ENCODE measurements around the gene PIK3AP1.
A peak's percentile ranks its signal among the peaks of the same experiment; 100 is the strongest.
"Not testable (repeated sequence)": the region's sequence is repeated elsewhere in the genome, so short reads cannot be mapped to it uniquely, and the experiment has no call there.

PIK3AP1 gene

DNA sequence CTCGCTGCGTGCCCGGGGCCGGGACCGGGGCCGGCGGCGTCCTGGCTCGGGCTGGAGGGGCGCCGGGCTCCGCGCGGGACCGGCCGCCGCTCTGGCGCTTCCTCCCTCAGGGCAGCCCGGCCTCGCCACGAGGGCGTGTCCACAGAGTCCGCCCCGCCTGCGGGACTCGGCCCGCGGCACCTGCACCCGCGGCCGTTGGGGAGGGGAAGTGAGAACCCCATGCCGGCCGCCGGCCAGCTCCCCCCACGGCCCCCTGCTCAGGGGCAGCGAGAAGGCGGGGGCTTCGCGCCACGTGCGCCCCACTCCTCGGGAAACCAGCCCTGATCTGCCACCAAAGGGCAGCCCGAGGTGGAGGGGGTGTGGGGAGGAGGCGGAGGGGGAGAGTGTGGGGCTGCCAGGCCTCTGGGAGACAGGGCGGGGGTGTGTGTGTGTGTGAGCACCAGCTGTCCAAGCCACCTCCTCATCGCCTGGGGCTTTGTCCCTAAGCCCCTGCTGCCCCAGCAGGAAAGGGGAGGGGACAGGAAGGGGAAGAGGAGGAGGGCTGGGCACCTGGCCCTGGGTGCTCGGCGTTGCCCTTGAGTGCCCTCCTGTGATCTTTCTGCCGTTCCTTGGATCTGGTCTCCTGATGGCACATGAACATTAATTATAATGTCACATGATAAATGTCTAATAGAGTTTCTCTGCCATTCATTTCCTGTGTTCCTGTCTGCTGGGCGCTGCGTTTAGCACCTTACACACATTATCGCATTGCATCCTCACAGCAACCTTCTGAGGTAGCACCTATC is at the start of gene PIK3AP1:
Gene PIK3AP1, minus strand, starts transcription at position 93 of the 785 bp plus-strand sequence. CDS start 120 bp downstream, outside the sequence.
- peak; percentile 71 for DNase-seq

DNA sequence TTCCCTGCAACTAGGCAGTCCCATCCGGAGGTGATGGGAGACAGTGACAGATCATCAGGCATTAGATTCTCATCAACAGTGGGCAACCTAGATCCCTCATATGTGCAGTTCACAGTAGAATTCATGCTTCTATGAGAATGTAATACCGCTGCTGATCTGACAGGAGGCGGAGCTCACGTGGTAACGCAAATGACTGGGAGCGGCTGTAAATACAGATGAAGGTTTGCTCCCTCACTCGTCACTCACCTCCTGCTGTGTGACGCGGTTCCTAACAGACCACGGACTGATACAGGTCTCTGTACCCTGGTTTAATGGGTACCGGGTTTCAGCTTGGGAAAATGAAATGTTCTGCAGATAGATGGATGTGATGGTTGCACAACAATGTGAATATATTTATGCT is 47.8 kb upstream of the PIK3AP1 start:
- no peak for DNase-seq

DNA sequence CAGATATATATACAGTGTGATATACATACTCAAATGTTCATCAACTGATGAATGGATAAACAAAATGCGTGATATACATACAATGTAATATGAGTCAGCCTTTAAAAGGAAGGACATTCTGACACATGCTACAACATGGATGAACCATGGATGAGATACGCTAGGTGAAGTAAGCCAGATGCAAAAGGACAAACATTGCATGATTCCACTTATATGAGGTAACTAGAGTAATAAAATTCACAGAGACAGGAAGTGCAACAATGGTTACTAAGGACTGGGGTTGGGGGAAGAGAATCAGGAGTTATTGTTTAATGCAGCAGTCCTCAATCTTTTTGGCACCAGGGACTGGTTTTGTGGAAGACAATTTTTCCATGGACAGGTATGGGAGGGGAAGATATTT is 47.3 kb upstream of the PIK3AP1 start:
- DNase-seq, result no peak

GRCh38 chr10:96765406-96766240 is 45.3 kb upstream of the PIK3AP1 start:
- DNase-seq, result peak; percentile 38

DNA sequence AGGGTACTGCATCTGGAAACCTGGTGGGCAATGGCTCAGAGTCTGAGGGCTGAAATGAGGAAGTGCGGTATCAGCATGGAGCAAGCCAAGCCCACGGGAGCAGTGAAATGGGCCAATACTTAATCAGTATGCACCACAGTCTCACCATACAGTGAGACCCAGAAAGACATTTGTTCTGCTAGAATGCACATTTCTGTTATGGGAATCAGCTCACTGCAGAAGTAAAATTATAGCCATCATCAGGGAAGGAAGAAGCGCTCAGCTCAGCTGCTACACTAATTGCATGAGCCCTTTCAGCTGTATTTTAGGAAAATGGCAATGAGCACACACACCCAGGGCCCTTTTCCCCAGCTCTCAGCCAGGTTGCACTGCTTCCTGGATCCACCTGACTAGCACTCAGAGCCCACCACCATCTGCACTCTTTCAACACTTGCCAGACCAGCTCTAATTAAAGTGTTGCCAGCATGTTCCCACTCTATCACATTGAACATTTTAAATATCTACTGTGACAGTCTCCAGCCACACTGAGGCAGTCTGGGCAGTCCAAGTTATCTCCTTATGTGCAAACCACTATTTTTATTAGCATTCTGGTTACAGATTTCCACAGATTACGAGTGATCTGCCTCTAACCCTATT is 44.2 kb upstream of the PIK3AP1 start:
- no peak for DNase-seq

DNA sequence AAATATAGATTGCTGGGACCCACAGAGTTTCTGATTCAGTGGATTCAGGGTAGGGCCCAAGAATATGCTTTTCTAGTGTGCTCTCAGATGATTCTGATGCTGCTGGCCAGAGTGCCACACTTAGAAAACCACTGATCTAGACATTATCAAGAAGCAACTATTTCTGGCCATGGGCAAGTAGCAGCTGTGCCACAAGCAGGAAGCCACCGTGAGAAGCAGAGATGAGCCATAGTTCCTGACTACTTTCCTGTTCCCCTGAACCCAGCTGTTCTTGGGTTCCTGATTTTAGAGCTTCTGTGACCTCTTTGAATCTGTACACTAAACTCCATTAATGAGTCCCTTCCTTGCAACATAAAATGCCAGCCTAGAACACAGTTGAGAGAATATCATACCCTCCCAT is 38.1 kb upstream of the PIK3AP1 start:
- no peak for DNase-seq

DNA sequence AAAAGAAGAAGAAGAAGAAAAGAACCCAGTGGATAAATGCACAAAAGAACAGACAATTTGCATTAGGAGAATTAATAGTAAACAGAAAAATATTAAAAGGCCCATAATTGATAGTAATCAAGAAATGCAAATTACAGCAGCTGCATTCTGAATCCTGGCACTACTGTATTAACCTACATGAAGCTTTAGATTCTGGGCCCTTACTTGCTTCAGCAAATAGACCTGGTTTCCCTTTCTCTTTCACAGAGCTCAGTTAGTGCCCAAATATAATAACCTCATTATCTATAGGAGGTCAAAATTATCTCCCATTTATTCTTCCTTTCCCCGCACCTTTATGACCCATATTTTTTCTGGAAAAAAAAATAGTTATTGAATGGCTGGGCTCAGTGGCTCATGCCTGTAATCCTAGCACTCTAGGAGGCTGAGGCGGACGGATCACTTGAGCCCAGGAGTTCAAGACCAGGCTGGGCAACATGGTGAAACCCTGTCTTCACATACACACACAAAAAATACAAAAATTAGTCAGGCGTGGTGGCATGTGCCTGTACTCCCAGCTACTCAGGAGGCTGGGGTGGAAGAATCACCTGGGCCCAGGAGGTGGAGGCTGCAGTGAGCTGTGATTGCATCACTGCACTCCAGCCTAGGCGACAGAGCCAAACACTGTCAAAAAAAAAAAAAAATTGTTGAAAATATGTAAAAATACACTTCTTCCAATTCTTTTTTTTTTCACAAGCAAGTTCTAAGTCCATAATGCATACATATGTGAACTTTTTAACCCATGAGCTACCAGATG is 36.0 kb upstream of the PIK3AP1 start:
- no peak for DNase-seq

GRCh38 chr10:96753956-96754355 is 33.6 kb upstream of the PIK3AP1 start:
- no peak for DNase-seq

- DNase-seq, result no peak
Measured at GRCh38 chr10:96752375-96752774, 32.1 kb upstream of the PIK3AP1 start.

DNA sequence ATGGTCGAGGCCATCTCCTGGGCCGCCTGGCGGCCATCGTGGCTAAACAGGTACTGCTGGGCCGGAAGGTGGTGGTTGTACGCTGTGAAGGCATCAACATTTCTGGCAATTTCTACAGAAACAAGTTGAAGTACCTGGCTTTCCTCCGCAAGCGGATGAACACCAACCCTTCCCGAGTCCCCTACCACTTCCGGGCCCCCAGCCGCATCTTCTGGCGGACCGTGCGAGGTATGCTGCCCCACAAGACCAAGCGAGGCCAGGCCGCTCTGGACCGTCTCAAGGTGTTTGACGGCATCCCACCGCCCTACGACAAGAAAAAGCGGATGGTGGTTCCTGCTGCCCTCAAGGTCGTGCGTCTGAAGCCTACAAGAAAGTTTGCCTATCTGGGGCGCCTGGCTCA is 30.0 kb upstream of the PIK3AP1 start:
- DNase-seq, result not testable (repeated sequence)

DNA sequence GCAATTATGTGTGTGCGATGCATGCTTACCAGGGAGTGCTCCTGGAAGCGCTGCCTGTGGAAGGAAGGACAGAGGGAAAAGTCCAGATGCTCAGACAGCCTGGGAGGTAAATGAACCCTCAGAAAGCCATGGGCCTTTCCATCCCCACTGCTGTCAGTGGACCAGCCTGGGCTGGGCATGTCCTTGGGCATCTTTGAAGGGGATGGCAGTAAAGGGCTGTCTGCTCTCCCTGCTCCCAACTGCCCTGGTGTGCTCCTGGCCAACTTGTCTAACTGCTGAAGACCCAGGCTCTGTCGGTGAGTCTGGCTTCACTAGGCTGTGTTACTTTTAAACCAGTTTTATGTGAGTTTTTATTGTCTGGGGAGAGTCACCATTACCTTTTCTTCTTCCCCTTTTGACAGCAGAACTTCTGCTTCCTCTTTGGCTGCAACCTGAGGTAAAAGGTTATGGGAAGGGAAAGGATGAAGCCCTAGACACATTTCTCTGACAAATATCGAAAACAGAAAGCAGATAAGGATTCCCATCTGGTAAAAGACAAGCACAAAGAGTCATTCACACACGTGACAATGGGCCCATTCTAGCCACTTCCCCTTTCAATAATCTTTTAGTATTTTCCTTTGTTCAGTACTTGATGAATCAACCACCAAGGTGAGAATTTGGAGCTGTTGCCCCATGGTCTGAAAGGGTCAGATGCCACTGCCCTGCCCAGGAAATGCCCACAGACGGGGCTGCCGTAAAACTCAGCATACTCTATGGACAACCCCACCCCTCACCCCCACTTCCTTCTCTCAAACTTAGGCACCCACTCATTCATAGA is 27.6 kb upstream of the PIK3AP1 start:
- DNase-seq, result no peak

DNA sequence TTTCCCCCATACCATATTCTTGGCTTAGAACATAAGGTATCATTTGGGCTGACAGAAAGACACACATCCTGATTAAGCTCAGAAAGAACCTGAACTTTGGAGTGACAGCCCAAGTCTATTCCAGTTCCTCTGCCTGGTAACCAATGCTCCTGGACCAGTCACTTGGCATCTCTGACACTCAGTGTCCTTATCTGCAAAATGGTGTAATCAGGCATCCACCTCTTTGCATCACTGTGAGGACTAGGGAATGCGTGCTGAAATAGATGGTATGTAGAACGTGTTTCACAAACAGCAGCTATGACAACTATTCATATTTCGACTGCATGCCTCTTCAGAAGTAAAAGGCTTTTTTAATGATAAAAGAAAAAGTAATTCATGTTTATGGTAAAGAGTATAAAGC is 26.2 kb upstream of the PIK3AP1 start:
- DNase-seq, result no peak

- DNase-seq, result no peak
Measured at GRCh38 chr10:96745950-96746349, 25.6 kb upstream of the PIK3AP1 start.

GRCh38 chr10:96743988-96744585 is 23.8 kb upstream of the PIK3AP1 start:
- peak; percentile 31 for DNase-seq

GRCh38 chr10:96741557-96741956 is 21.2 kb upstream of the PIK3AP1 start:
- not testable (repeated sequence) for DNase-seq

DNA sequence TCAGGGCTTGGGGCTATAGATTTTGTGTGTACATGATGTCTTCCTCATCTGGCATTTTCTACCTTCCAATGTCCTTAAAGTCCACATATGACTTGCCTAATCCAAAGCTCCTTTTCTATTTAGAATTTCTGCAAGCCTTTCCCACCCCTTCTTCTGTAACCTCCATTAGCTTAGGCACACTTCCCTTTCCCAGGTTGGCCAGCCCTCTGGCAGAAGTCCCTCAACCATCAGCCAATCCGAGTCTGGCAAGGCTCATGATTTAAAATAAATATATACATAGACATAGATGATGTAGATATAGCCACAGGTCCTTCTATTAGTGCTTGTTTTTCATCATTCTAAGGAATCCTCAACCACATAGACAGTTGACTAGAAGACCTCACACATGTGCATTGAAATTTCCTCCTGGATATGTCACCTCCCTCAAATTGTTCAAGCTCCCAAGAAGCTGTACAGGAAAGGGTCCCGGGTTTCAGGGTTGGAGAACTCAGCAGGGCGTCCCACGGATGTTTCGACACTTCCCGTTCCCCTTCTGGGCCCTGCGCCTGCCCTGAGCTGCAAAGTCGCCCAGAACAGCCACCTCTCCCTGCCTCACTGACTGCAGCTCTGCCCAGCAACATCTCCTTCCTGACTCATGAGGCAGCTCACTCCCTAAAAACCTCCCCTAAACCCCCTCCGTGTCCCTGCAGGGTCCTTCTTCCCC is 20.4 kb upstream of the PIK3AP1 start:
- no peak for DNase-seq

DNA sequence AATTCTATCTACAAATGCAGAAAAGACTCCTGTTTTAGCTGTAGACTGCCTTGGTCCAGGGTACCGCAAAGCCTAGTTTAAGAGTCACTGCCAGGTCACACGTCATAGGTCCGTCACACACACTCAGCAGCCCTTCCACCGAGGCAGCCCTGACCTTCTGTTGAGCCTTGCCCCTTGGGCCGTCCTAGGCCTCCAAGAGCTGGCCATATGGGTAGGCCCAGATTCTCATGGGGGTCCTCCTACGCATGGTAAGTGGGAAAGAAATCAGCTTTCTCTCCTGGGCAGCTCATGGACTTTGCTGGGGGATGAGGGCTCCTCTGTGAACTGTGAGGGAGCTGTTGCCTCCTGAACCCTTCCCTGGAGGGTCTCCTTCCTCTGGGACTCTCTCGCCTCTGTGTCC is 19.8 kb upstream of the PIK3AP1 start:
- DNase-seq, result no peak

DNA sequence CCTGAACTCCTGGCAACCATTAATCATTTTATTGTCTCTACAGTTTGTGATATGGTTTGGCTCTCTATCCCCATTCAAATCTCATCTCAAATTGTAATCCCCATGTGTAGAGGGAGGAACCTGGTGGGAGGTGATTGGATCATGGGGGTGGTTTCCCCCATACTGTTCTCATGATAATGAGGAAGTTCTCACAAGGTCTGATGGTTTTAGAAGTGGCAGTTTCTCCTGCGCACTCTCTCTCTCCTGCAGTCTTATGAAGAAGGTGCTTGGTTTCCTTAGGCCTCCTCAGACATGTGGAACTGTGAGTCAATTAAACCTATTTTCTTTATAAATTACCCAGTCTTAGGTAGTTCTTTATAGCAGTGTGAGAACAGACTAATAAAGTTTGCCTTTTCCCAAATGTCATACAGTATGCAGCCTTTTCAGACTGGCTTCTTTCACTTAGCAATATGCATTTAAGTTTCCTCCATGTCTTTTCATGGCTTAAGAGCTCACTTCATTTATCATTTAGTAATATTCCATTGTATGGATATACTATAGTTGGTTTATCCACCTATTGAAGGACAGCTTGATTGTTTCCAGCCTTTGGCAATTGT is 17.1 kb upstream of the PIK3AP1 start:
- not testable (repeated sequence) for DNase-seq

DNA sequence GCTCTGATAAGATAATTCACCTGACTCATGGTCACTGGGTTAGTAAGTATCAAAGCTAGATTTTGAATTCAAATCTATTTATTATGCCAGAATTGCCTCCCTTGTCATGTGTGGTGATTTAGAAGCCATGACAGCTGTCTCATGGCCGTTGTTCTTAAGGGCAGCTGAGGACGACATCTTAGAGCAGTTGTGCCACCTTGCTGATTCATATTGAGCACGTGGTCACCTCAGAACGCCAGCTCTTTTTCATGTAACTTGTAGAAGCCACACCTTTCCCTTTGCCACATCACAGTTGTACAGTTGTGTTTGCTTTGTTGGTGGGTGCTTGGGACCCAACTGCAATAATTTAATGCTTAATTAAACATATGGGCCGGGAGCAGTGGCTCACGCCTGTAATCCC is 4.3 kb upstream of the PIK3AP1 start:
- DNase-seq, result no peak

DNA sequence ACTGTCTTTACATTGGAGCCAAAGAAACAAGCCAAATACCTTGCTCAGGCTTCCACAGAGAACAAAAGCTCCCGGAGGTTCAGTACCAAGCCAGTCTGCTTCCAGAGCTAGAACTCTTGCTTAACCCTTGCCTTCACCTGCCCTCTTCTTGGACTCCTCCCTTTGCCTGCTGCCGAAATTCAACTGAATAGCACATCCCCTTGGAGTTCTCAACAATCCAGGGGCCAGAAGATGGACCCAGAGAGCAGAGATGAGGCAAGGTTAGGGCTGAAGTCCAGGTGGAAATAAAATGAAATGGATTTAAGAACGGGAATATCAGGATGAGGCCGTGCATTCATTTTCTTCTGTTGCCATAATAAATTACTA is 876 bp upstream of the PIK3AP1 start:
- DNase-seq, result peak; percentile 23
